NCI-H2227 (cell line): ENCODE data around the gene APEX2.
"Not testable (repeated sequence)": the region's sequence is repeated elsewhere in the genome, so short reads cannot be mapped to it uniquely, and the experiment has no call there.

Source experiments
- DNase-seq: peaks from one replicate; lab custom pipeline; 2025; ENCODE audit not compliant: unreplicated experiment; lab: John Stamatoyannopoulos, UW

The APEX2 gene

GRCh38 chrX:54999717-55000598 lies at the start of gene APEX2:
Gene APEX2 (plus strand): TSS chrX:55000363. CDS start chrX:55000423, 60 bp downstream.
- peak; percentile 97 for DNase-seq

GRCh38 chrX:54950730-54951375 lies 49.3 kb upstream of the APEX2 start:
- no peak for DNase-seq

- no peak for DNase-seq
Measured at GRCh38 chrX:54961750-54962149, 38.4 kb upstream of the APEX2 start.

- no peak for DNase-seq
Measured at GRCh38 chrX:54964766-54965497, 35.2 kb upstream of the APEX2 start.

GRCh38 chrX:54977387-54977786 lies 22.8 kb upstream of the APEX2 start:
- no peak for DNase-seq

GRCh38 chrX:54978448-54978847 lies 21.7 kb upstream of the APEX2 start:
- DNase-seq, result no peak

- no peak for DNase-seq
Measured at GRCh38 chrX:54979432-54979831, 20.7 kb upstream of the APEX2 start.

GRCh38 chrX:54980334-54980733 lies 19.8 kb upstream of the APEX2 start:
- no peak for DNase-seq

- not testable (repeated sequence) for DNase-seq
Measured at GRCh38 chrX:54983306-54983705, 16.9 kb upstream of the APEX2 start.

- no peak for DNase-seq
Measured at GRCh38 chrX:54991706-54992105, 8.5 kb upstream of the APEX2 start.

GRCh38 chrX:54992911-54993622 lies 7.1 kb upstream of the APEX2 start:
- no peak for DNase-seq

- DNase-seq, result no peak
Measured at GRCh38 chrX:54994099-54994498, 6.1 kb upstream of the APEX2 start, which contains the start of gene PFKFB1. Gene PFKFB1 (minus strand): TSS chrX:54994188. CDS start chrX:54994007, 181 bp downstream.

- DNase-seq, result no peak
Measured at GRCh38 chrX:54994668-54995351, 5.4 kb upstream of the APEX2 start.

- DNase-seq, result no peak
Measured at GRCh38 chrX:54995621-54996020, 4.5 kb upstream of the APEX2 start.

- no peak for DNase-seq
Measured at GRCh38 chrX:55004231-55004630, 4.1 kb downstream of the APEX2 start.

- DNase-seq, result no peak
Measured at GRCh38 chrX:55005256-55005655, 5.1 kb downstream of the APEX2 start.

- DNase-seq, result no peak
Measured at GRCh38 chrX:55006827-55007621, 6.9 kb downstream of the APEX2 start.

GRCh38 chrX:55007656-55008055 lies 7.5 kb downstream of the APEX2 start:
- DNase-seq, result no peak

GRCh38 chrX:55008571-55009358 lies 8.6 kb downstream of the APEX2 start:
- no peak for DNase-seq
